Ascending aorta (tissue), 2 donors: ENCODE data around the gene C1S. TPM values are rescaled to one million over a fixed set of nuclear protein-coding genes. Genes with fewer than 3 reads are reported as not detected.

Experiments used
- DNase-seq, 2 donors: peaks; one replicate each; pipeline ENCODE4 v3.0.0-alpha.2; 2019; ENCODE audit warnings: low spot score in 2 of 2
- H3K27ac ChIP-seq, 2 donors: fragments of 200-600 bp; sonication (generic); one replicate each; pipeline ENCODE4 v1.5.1; 2016 to 2017; ENCODE audit warnings: mild to moderate bottlenecking in 1 of 2
- H3K27me3 ChIP-seq: fragments of 200-600 bp; sonication (generic); one replicate; pipeline ENCODE4 v1.5.1; 2017
- H3K36me3 ChIP-seq, 2 donors: fragments of 200-600 bp; sonication (generic); one replicate each; pipeline ENCODE4 v1.5.1; 2016
- H3K4me1 ChIP-seq, 2 donors: fragments of 200-600 bp; sonication (generic); one replicate each; pipeline ENCODE4 v1.5.1; 2016 to 2017; ENCODE audit warnings: mild to moderate bottlenecking in 1 of 2
- H3K4me3 ChIP-seq, 2 donors: fragments of 200-600 bp; sonication (generic); one replicate each; pipeline ENCODE4 v1.5.1; 2016 to 2017; ENCODE audit warnings: mild to moderate bottlenecking in 1 of 2
- H3K9me3 ChIP-seq, 2 donors: fragments of 200-600 bp; sonication (generic); one replicate each; pipeline ENCODE4 v1.5.1; 2016
- CTCF ChIP-seq, 3 experiments: fragments of 200-600 bp in 2 of 3; fragments of 450-650 bp in 1 of 3; sonication (generic) in 2 of 3; IDR thresholded peaks; one replicate each; pipeline ENCODE4 v1.5.1; 2016 to 2019; ENCODE audit warnings: antibody characterized with exemption in 3 of 3, mild to moderate bottlenecking in 1 of 3, moderate library complexity in 1 of 3
- intact Hi-C: fragments of 100-400 bp; cut with DNase I; formaldehyde crosslinking; loops from one replicate; pipeline ENCODE4 v1.15.1; 2023
- total RNA-seq: library from RNA; depleted of rRNA; stranded (reverse); fragments of >200 nt; gene quantifications from one replicate; pipeline ENCODE4 v1.1.0, GENCODE V29; 2016

C1S gene
- total RNA-seq, 1 donor from 2014 or later = 273 TPM

GRCh38 chr12:7093486-7093885 lies 33.0 kb downstream of the C1S start:
- H3K4me1 ChIP-seq = peaks cover 0 to 12% of the 10 kb centered on the region in 2 donors
- peak overlapping the region; percentile 77 to 79 for H3K27ac ChIP-seq
- no peak overlapping the region for H3K4me3 ChIP-seq
- DNase-seq = peak in 1 of 2 donors; percentile 47
- intact Hi-C loops = loop anchor here (5.0 kb wide), 1 partner anchor 76 kb away; the partner anchor contains the start of gene LPCAT3
- no peaks in the 10 kb centered on the region for H3K27me3 ChIP-seq
- no peaks in the 10 kb centered on the region for H3K9me3 ChIP-seq
- TF ChIP-seq CTCF (IDR thresholded peaks at IDR 0.05) = no peak
- H3K36me3 ChIP-seq = peaks cover 10 to 27% of the 10 kb centered on the region in 2 donors

GRCh38 chr12:7093892-7094291 lies 33.4 kb downstream of the C1S start:
- H3K36me3 ChIP-seq = peaks cover 6 to 26% of the 10 kb centered on the region in 2 donors

GRCh38 chr12:7096006-7096932 lies 35.8 kb downstream of the C1S start:
- H3K27me3 ChIP-seq = no peaks in the 10 kb centered on the region
- H3K27ac ChIP-seq = no peak overlapping the region
- H3K4me3 ChIP-seq = no peak overlapping the region
- no peaks in the 10 kb centered on the region for H3K9me3 ChIP-seq
- TF ChIP-seq CTCF (IDR thresholded peaks at IDR 0.05) = no peak
- peak in 1 of 2 donors; percentile 60 for DNase-seq
- peaks cover 0 to 8% of the 10 kb centered on the region in 2 donors for H3K4me1 ChIP-seq
- intact Hi-C loops = no loop called here
- peaks cover 7 to 28% of the 10 kb centered on the region in 2 donors for H3K36me3 ChIP-seq

More at GRCh38 chr12:7093892-7094291, 33.4 kb downstream of the C1S start:
- no peak for TF ChIP-seq CTCF (IDR thresholded peaks at IDR 0.05)
- intact Hi-C loops = loop anchor here (5.0 kb wide), 1 partner anchor 77 kb away; the partner anchor contains the start of gene LPCAT3
- no peak overlapping the region for H3K4me3 ChIP-seq
- no peaks in the 10 kb centered on the region for H3K27me3 ChIP-seq
- H3K27ac ChIP-seq = no peak overlapping the region
- H3K4me1 ChIP-seq = peaks cover 0 to 12% of the 10 kb centered on the region in 2 donors
- DNase-seq = peak in 1 of 2 donors; percentile 61
- no peaks in the 10 kb centered on the region for H3K9me3 ChIP-seq

GRCh38 chr12:7096979-7097378 lies 36.5 kb downstream of the C1S start:
- DNase-seq = peak in 1 of 2 donors; percentile 49
- no peaks in the 10 kb centered on the region for H3K27me3 ChIP-seq
- peaks cover 13 to 33% of the 10 kb centered on the region in 2 donors for H3K36me3 ChIP-seq
- peaks cover 0 to 5% of the 10 kb centered on the region in 2 donors for H3K4me1 ChIP-seq
- TF ChIP-seq CTCF (IDR thresholded peaks at IDR 0.05) = no peak
- H3K9me3 ChIP-seq = no peaks in the 10 kb centered on the region
- H3K27ac ChIP-seq = no peak overlapping the region
- H3K4me3 ChIP-seq = no peak overlapping the region
- intact Hi-C loops = no loop called here

GRCh38 chr12:7099290-7099996 lies 38.9 kb downstream of the C1S start:
- Histone ChIP-seq H3K27ac (no peak overlapping the region), H3K4me3 (no peak overlapping the region), H3K4me1 (no peaks in the 10 kb centered on the region), H3K9me3 (no peaks in the 10 kb centered on the region), H3K27me3 (no peaks in the 10 kb centered on the region), H3K36me3 (peaks cover 13 to 41% of the 10 kb centered on the region in 2 donors)
- no peak for DNase-seq
- intact Hi-C loops = no loop called here
- TF ChIP-seq CTCF (IDR thresholded peaks at IDR 0.05) = no peak
